ENCODE measurements around the gene GRIN2A. TPM values are rescaled to one million over a fixed set of nuclear protein-coding genes. Genes with fewer than 3 reads are reported as not detected.

The GRIN2A gene
- total RNA-seq, 1 donor from 2014 or later = 1.5 TPM

DNA sequence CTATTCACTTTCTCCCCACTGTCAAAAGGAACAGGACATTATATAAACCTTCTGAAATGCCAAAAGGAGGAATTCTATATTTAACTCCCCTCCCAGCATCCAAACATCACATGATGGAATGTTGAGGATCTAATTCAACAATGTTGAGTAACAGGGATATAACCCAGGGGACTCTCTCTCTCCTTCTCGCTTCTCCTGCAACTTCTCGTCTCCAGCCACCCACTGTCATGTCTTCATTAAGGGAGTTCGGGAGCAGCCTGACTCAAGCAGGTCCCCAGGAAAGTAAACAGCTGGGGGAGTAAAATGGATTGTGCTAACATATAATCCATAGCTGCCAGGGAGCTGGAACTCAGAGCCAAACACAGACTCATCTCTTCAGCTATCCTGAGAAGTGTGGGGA lies 51.7 kb downstream of the GRIN2A start:
- H3K36me3 Mint-ChIP-seq (ENCODE audit: low read depth) = no peaks in the 10 kb centered on the region
- no peak overlapping the region for H3K27ac Mint-ChIP-seq
- ATAC-seq (ENCODE audit: low read depth) = no peak
- no peaks in the 10 kb centered on the region for H3K9me3 Mint-ChIP-seq
- no peak for DNase-seq
- POLR2A ChIA-PET = no interaction called here
- H3K4me3 Mint-ChIP-seq = no peak overlapping the region
- no peaks in the 10 kb centered on the region for H3K4me1 Mint-ChIP-seq
- peaks cover 20% of the 10 kb centered on the region for H3K27me3 Mint-ChIP-seq
- TF ChIP-seq, protein P1, sequence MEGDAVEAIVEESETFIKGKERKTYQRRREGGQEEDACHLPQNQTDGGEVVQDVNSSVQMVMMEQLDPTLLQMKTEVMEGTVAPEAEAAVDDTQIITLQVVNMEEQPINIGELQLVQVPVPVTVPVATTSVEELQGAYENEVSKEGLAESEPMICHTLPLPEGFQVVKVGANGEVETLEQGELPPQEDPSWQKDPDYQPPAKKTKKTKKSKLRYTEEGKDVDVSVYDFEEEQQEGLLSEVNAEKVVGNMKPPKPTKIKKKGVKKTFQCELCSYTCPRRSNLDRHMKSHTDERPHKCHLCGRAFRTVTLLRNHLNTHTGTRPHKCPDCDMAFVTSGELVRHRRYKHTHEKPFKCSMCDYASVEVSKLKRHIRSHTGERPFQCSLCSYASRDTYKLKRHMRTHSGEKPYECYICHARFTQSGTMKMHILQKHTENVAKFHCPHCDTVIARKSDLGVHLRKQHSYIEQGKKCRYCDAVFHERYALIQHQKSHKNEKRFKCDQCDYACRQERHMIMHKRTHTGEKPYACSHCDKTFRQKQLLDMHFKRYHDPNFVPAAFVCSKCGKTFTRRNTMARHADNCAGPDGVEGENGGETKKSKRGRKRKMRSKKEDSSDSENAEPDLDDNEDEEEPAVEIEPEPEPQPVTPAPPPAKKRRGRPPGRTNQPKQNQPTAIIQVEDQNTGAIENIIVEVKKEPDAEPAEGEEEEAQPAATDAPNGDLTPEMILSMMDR (IDR thresholded peaks at IDR 0.05) = no peak
- CTCF ChIA-PET = no interaction called here
- intact Hi-C loops (cut with micrococcal nuclease) = no loop called here

DNA sequence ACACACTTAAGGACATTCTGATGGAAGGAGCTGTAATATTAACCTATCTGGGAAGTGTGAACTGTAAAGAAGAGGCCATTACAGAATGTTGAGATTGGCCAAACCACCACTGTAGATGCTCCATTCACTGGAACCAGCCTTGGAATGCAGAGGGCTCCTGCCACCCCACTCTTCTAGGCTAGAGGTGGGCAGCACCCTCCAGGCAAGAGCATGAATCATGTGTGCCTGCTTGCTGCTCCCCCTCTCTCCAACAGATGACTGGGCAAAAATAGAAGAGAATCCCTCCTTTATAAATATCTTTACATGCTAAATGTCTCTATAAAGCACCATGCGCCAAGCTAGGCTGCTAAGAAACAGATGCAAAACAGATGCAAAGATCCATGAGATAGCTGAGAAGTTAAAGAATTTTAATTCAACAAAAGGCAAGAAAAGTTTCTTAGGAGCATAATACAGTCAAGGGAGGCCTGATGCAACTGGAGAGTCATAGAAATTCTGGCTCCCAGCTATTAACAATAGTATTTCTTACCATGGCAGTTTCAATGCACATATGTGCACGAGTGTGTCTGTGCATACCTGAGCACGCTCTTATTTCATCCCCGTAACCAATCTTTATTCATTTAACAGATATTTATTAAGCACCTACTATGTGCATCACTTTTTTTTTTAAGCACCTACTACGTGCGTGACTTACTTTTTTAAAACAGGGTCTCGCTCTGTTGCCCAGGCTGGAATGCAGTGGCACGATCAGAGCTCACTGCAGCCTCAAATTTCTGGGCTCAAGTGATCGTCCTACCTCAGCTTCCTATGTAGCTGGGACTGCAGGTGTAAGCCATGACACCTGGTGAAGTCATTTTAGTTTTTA lies 53.6 kb downstream of the GRIN2A start:
- Mint-ChIP-seq H3K27ac (no peak overlapping the region), H3K27me3 (peaks cover 20% of the 10 kb centered on the region), H3K4me3 (no peak overlapping the region), H3K9me3 (no peaks in the 10 kb centered on the region), H3K4me1 (no peaks in the 10 kb centered on the region), H3K36me3 (ENCODE audit: low read depth) (no peaks in the 10 kb centered on the region)
- POLR2A ChIA-PET = no interaction called here
- no peak for DNase-seq
- TF ChIP-seq, protein P1 (IDR thresholded peaks at IDR 0.05) = no peak
- ATAC-seq (ENCODE audit: low read depth) = no peak
- intact Hi-C loops (cut with micrococcal nuclease) = no loop called here
- CTCF ChIA-PET = no interaction called here

DNA sequence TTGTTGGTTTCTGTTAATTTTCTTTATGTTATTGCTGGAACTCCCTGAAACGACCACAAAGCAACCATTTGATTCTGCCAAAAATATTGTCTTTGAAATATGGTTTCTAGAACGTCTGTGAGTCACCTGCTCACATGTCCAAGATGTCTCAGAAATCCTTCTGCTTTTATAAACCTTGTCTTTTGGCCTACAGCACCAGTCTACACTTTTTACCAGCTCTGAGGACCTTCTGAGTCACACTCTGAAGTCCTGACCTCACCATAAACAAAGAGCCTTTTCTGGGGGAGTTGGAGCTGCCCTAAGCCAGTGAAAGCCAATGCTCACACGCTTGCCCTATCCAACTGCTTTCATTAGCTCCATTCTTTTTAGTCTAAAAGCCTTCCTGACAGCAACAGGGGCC lies 55.5 kb downstream of the GRIN2A start:
- no peak overlapping the region for H3K27ac Mint-ChIP-seq
- H3K4me3 Mint-ChIP-seq = no peak overlapping the region
- intact Hi-C loops (cut with micrococcal nuclease) = no loop called here
- no peaks in the 10 kb centered on the region for H3K36me3 Mint-ChIP-seq (ENCODE audit: low read depth)
- no peak for ATAC-seq (ENCODE audit: low read depth)
- no peaks in the 10 kb centered on the region for H3K9me3 Mint-ChIP-seq
- no peaks in the 10 kb centered on the region for H3K4me1 Mint-ChIP-seq
- ChIA-PET CTCF (no interaction called here), POLR2A (no interaction called here)
- TF ChIP-seq, protein P1 (IDR thresholded peaks at IDR 0.05) = no peak
- DNase-seq = no peak
- H3K27me3 Mint-ChIP-seq = peaks cover 25% of the 10 kb centered on the region

DNA sequence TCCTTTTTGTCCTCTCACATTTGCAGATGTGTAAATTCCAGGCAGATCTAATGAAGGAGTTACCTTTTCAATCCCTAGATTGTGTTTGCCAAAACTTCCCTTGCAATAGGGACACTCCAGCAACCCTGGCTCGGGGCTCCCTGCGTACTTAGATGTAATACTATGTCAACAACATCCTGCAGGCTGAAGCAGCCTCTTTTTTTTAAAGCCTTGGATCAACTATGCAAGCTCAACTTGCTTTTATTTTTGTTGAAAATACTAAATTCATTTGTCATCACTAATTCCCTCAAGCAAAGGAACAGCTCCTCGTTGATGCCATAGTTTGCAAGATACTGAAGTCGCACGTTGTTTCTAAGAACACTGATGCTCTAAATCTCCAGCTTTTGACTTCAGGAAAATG lies 59.1 kb downstream of the GRIN2A start:
- Mint-ChIP-seq H3K9me3 (peaks cover 3% of the 10 kb centered on the region), H3K27me3 (peaks cover 25% of the 10 kb centered on the region), H3K4me3 (no peak overlapping the region), H3K36me3 (ENCODE audit: low read depth) (no peaks in the 10 kb centered on the region), H3K27ac (no peak overlapping the region), H3K4me1 (no peaks in the 10 kb centered on the region)
- intact Hi-C loops (cut with micrococcal nuclease) = no loop called here
- no peak for ATAC-seq (ENCODE audit: low read depth)
- TF ChIP-seq, protein P1 (IDR thresholded peaks at IDR 0.05) = no peak
- CTCF ChIA-PET = no interaction called here
- POLR2A ChIA-PET = no interaction called here
- no peak for DNase-seq

DNA sequence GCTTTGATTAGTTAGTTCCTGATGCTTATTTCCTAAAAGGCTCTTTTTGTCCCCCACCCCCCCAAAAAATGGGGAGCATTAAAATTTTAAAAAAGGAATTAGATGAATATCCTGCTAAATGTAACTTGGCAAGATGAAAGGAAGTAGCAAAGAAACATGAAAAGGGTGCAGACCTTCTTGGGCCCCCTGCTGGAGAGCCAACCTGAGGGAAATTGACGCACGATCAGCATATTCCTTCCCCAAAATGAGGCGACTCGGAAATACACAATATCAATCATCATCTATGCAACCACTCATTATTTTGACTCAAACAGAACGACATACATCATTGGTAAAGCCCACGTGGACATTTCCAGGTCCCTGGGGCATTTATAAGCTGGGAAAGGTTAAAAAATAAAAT lies 59.7 kb downstream of the GRIN2A start:
- Mint-ChIP-seq H3K27ac (no peak overlapping the region), H3K27me3 (peaks cover 25% of the 10 kb centered on the region), H3K4me3 (no peak overlapping the region), H3K36me3 (ENCODE audit: low read depth) (no peaks in the 10 kb centered on the region), H3K9me3 (peaks cover 3% of the 10 kb centered on the region), H3K4me1 (no peaks in the 10 kb centered on the region)
- POLR2A ChIA-PET = no interaction called here
- CTCF ChIA-PET = no interaction called here
- TF ChIP-seq, protein P1 (IDR thresholded peaks at IDR 0.05) = no peak
- DNase-seq = no peak
- no peak for ATAC-seq (ENCODE audit: low read depth)
- intact Hi-C loops (cut with micrococcal nuclease) = no loop called here
